Daoy (cell line): ENCODE data around the gene BCAN. TPM values are rescaled to one million over a fixed set of nuclear protein-coding genes. Genes with fewer than 3 reads are reported as not detected.

ENCODE experiments used
- DNase-seq: peaks from one replicate; pipeline ENCODE4 v3.0.0-alpha.2; 2015; ENCODE audit warnings: low read depth
- total RNA-seq: library from RNA; depleted of rRNA; stranded (reverse); fragments of >200 nt; shearing (Covaris generic); gene quantifications from 2 replicates; pipeline ENCODE4 v1.2.3, GENCODE V29; 2014

The BCAN gene
- total RNA-seq, 1 experiment from 2014 or later = not detected

- peak; percentile 99 for DNase-seq
Measured at GRCh38 chr1:156659988-156660751, 18.3 kb downstream of the BCAN start.

- no peak for DNase-seq
Measured at GRCh38 chr1:156660752-156661112, 18.8 kb downstream of the BCAN start.

DNA sequence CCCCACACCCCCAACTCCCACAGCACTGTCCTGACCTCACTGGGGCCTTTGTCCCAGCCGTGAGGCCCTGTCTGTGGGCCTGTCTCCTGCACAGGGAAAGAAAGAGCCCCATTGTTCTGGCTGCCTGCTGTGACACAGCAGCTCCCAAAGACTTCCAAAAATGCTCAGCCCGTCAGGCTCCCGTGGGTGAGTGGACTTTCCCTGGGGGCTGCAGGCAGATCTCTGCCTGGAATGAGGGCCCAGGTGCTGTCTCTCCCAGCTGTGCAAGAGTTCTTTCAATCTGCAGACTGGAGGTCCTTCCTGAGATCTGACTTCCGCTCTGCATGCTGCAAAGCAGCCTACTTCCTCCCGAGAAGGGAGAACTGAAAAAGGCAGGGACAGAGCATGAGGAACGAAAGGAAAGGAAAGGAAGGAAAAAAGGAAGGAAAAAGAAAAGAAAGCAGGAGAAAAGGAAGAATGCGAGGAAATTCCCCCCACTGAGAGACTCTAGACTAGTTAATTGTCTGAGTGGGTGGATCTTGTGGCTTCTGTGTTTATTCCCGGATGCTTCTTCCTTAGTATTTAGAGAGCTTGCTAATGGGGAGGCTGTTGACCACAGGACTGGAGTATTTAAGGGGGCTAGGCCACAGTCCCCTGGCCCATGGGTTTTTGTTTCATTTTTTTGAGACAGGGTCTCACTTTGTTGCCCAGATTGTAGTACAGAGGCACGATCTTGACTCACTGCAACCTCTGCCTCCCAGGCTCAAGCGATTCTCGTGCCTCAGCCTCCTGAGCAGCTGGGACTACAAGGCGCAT is 20.3 kb downstream of the BCAN start:
- DNase-seq = peak; percentile 36

DNA sequence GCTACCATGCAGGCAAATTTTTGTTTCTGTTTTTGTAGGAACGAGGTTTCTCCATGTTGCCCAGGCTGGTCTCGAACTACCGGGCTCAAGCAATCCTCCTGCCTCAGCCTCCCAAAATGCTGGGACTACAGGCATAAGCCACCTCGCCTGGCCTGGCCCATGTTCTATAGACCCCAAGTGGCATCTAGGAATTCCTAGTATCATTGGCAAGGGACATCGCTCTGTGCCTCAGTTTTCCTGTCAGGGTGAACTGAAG is 20.8 kb downstream of the BCAN start:
- DNase-seq = no peak

DNA sequence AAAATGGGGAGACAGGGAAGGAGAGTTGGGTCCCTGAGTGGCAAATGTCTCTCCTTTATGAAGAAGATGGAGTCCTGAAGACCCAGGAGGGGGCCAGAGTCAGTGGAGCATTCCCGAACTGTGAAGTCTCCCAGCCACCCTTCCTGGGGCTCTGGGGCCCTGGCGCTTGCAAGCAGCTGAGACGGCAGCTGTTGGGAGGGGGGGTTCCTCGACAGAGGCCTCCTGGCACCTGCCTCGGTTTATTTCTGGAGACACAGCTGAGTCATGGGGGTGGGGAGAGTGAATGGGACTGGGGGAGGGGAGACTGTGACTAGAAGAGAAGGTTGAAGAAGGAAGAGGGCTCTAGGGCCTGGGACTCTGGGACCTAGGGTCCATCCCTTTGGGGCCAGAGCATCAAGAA is 21.3 kb downstream of the BCAN start:
- peak; percentile 35 for DNase-seq

GRCh38 chr1:156664046-156664766 is 22.3 kb downstream of the BCAN start:
- DNase-seq = peak; percentile 39

DNA sequence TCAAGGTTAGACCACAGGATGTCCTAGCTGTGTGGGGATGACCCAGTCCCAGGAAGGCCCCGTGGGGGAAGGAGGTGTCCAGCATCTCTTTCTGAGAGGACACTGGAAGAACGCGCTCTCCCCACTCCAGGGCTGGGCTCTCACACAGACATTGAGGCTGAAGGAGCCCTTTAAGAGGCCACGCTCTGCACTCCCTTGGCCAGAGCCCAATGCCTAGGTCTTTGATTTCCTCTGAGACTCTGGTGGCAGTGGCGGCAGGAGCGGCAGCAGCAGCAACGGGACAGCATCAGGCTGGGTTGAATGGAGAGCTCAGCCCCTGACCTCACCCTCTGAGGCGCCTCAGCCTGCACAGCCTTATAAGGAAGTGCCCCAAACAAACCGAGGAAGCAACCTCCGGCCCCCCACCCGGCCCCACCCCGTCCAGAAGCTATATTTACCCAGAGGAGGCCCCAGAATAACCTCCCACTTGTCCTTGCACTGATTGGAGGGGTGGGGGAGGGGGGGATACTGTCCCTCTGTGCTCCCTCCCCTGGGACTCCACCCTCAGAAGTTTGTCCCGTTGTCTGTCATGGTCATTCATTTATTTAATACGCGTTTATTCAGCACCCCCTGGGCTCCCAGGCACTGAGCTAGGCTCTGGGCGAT is 23.0 kb downstream of the BCAN start:
- DNase-seq = peak; percentile 36

DNA sequence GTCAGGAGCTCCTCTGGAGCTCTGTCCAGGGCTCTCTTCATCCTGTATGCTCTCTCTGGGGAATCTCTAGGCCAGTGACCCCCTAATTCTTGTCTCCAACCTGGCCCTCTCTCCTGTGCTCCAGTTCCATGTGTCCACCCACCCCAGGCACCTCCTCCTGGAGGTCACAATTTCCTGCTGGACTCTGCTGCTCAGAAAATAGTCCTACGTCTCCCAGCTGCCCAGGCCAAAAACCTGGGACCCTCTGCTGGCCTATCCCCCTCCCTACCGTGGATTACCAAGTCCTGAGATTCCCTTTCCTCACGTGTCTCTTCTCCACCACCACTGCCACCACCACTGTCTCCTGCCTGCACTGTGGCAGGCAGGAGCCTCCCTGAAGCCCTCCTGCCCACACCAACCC is 23.6 kb downstream of the BCAN start:
- DNase-seq = no peak

GRCh38 chr1:156666862-156667609 is 25.1 kb downstream of the BCAN start:
- DNase-seq = no peak

DNA sequence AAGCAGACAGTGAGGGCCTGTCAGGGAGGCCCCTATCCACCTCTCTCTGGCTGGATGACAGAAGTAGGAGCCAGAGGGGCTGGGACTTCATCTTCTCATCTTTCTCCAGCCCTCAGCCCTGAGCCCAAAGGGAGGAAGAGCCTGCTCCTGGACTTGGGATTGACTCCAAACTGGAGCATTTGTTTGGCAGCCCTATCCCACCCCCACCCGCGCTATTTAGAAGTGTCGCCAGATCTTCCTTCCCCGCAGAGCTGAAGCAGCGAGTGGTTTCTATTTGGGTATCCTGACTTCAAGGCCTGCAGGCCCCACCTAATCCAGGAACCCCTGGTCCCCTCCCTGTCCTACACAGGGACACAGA is 25.7 kb downstream of the BCAN start:
- no peak for DNase-seq

- DNase-seq = no peak
Measured at GRCh38 chr1:156667968-156668709, 26.2 kb downstream of the BCAN start.

GRCh38 chr1:156668801-156669637 is 27.1 kb downstream of the BCAN start:
- DNase-seq = no peak

DNA sequence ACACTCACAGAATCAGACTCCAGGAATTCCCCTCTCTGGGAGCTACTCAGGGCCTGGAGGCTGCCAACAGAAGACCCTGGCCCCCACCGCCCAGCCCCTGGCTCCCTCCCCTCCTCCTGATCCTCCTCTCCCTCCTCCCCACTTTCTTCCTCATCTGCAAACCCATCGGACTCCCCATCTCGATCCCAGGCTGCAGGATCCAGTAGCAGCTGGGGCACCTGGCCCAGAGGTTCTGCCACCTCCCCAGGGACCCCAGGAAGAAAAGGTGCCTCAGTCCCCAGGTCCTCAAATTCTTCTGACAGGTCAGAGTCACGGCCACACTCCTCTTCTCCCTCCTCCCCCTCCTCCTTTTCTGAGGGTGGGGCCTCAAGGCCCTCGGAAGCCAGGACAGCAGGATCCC is 27.9 kb downstream of the BCAN start:
- DNase-seq = no peak

- no peak for DNase-seq
Measured at GRCh38 chr1:156670359-156670758, 28.4 kb downstream of the BCAN start.

- no peak for DNase-seq
Measured at GRCh38 chr1:156670791-156671190, 28.9 kb downstream of the BCAN start.

DNA sequence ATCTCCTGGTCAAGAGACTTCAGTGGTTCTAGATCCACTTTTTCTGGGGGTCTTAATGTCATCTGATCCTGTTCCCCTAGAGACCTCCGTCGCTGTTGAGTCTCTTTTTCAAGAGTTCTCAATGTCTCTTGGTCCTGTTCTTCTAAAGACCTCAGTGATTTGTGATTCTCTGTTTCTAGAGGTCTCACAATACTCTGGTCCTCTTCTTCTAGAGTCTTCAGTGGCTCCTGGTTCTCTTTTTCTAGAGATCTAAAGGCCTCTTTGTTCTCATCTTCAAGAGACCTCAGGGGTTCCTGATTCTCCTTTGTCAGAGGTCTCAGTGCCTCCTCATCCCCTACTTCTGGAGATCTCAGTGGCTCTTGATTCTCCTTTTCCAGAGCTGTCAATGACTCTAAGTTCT is 29.9 kb downstream of the BCAN start:
- no peak for DNase-seq

GRCh38 chr1:156673387-156674121 is 31.6 kb downstream of the BCAN start:
- peak; percentile 76 for DNase-seq

DNA sequence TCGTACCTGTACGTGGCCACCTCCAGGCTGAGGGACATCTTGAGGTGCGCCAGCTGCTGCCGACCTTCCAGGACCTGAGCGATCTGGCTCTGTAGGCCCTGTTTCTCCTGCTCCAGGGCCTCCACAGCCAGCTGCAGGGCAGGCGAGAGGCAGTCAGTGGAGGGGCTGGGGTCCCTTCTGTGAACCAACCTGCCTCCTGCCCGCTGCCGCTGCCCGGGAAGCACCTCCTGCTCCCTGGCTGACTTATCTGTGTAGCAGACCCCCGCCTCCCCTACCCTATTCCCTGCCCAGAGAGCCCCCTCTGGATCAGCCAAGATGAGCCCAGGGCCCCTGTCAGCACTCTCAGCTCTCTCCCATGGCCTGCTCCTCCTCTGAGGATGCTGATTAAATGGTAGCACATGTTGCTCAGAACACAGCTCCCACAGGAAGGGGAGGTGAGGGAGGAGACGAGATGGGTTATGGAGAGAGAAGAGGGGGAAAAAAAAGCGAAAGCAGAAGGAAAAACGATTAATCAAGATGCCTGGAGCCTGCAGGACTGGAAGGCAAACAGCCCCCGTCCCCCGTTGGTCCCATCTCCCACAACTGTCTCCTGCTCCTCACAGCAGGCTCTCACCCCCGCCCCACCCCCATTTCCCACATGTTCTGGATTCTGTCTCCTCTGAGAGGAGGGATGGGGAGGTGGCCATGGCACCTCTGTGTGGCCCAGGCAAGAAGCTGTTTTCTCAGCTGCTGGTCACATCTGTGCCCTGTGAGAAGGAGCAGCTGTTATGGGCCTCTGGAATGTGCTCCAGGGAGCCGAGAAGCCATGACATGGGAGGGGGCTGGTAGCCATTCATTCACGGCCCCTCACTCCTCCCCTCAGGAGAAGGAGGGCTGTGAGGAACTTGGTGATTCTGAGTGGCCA is 33.5 kb downstream of the BCAN start:
- DNase-seq = no peak
